ENCODE results near the gene KTN1.

DNA sequence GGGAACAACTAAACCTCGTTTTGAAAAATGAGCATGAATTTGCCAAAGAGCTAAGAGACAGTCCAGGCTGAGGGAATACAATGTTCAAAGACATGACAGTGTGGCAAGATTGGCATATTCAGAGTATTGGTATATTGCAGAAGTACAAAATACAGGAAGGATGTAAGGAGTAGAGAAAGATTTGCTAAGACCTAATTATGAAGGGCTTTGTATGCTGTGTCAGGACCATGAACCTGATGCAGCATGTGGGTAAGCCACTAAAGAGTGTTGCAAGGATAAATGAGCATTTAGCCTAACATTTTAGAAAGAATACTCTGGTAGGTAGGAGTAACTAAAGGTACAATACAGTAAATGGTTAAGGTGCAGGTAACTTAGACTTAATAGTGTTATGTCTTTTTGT, 65.1 kb downstream of the KTN1 start:
- no peak for TF ChIP-seq EZH2 (IDR thresholded peaks at IDR 0.05; ENCODE audit: insufficient read depth, low read length)
- TF ChIP-seq, protein P1, sequence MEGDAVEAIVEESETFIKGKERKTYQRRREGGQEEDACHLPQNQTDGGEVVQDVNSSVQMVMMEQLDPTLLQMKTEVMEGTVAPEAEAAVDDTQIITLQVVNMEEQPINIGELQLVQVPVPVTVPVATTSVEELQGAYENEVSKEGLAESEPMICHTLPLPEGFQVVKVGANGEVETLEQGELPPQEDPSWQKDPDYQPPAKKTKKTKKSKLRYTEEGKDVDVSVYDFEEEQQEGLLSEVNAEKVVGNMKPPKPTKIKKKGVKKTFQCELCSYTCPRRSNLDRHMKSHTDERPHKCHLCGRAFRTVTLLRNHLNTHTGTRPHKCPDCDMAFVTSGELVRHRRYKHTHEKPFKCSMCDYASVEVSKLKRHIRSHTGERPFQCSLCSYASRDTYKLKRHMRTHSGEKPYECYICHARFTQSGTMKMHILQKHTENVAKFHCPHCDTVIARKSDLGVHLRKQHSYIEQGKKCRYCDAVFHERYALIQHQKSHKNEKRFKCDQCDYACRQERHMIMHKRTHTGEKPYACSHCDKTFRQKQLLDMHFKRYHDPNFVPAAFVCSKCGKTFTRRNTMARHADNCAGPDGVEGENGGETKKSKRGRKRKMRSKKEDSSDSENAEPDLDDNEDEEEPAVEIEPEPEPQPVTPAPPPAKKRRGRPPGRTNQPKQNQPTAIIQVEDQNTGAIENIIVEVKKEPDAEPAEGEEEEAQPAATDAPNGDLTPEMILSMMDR (IDR thresholded peaks at IDR 0.05; ENCODE audit: insufficient read depth, low read depth, low read length): no peak
